ENCODE measurements around the gene ZNF473.

Gene ZNF473

GRCh38 chr19:50003254-50003788, 22.5 kb upstream of the ZNF473 start:
- no peak for DNase-seq (ENCODE audit: extremely low read depth in 1 of 2, low read depth in 1 of 2)

DNA sequence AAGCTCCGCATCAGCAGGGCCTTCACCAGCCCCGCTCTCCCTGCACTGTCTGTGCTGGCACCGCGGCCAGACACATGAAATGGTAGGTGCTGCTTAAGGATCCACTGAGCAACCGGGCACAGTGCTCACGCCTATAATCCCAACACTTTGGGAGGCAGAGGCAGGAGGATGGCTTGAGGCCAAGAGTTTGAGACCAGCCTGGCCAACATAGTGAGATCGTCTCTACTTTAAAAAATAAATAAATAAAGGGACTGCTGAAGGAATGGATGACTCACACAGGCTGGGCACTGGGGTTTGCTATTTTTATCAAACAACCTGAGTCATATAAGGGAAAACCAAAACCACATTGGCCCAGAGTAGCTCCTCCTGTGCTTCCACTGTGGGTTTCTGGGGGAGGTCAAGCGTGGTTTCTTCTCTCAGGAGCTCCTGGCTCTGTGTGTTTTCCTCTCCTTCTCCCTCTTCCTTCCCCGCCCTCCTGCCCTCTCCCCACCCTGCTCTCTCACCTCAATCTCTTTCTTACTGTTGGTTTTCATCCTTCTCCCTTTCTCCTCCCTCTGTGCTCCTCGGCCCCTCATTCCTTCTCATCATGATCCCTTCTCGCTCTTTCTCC, 21.9 kb upstream of the ZNF473 start:
- DNase-seq (ENCODE audit: extremely low read depth in 1 of 2, low read depth in 1 of 2): peak in 1 of 2 donors; percentile 7

GRCh38 chr19:50005428-50005827, 20.4 kb upstream of the ZNF473 start:
- DNase-seq (ENCODE audit: extremely low read depth in 1 of 2, low read depth in 1 of 2): no peak

- DNase-seq (ENCODE audit: extremely low read depth in 1 of 2, low read depth in 1 of 2): no peak
These were observed 18.6 kb upstream of the ZNF473 start for GRCh38 chr19:50007170-50007569.

GRCh38 chr19:50007947-50008346, 17.9 kb upstream of the ZNF473 start:
- no peak for DNase-seq (ENCODE audit: extremely low read depth in 1 of 2, low read depth in 1 of 2)

- DNase-seq (ENCODE audit: extremely low read depth in 1 of 2, low read depth in 1 of 2): no peak
These were observed 17.3 kb upstream of the ZNF473 start for GRCh38 chr19:50008532-50008931.

GRCh38 chr19:50016225-50016807, 9.5 kb upstream of the ZNF473 start:
- no peak for DNase-seq (ENCODE audit: extremely low read depth in 1 of 2, low read depth in 1 of 2)

DNA sequence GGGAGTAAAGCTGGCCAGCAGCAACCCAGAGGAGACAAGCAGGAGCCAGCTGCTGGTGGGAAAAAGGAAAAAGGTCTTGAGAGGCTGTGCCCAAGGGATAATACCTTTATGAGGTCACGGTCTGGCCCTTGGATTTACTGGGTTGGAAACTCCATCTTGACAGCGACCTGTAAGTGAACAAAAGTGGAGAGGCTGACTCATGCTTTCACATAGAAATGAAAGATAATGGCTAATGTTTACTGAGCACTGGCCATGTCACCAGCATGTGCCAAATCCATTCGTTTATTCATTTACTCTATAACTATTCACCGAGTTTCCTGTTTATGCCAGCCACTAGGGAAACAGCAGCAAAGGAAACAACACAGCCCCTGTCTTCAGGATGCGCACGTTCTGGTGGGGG, 5.3 kb upstream of the ZNF473 start:
- no peak for DNase-seq (ENCODE audit: extremely low read depth in 1 of 2, low read depth in 1 of 2)

GRCh38 chr19:50022823-50023222, 3.0 kb upstream of the ZNF473 start:
- DNase-seq (ENCODE audit: extremely low read depth in 1 of 2, low read depth in 1 of 2): no peak

DNA sequence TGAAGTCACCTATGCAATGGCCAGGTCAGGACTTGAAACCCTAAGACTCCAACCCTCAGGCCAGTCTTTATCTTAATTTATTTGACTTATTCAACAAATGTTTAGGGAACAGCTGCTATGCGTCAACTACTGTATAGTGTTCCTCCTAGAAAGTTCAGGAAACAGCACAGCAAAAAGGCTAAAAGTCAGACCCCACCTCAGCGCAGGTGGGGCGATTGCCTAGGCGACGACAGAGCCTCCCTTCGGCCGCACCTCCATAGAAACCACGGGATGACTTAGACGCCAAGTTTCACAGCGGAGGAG, 1.1 kb upstream of the ZNF473 start:
- DNase-seq (ENCODE audit: extremely low read depth in 1 of 2, low read depth in 1 of 2): no peak

DNA sequence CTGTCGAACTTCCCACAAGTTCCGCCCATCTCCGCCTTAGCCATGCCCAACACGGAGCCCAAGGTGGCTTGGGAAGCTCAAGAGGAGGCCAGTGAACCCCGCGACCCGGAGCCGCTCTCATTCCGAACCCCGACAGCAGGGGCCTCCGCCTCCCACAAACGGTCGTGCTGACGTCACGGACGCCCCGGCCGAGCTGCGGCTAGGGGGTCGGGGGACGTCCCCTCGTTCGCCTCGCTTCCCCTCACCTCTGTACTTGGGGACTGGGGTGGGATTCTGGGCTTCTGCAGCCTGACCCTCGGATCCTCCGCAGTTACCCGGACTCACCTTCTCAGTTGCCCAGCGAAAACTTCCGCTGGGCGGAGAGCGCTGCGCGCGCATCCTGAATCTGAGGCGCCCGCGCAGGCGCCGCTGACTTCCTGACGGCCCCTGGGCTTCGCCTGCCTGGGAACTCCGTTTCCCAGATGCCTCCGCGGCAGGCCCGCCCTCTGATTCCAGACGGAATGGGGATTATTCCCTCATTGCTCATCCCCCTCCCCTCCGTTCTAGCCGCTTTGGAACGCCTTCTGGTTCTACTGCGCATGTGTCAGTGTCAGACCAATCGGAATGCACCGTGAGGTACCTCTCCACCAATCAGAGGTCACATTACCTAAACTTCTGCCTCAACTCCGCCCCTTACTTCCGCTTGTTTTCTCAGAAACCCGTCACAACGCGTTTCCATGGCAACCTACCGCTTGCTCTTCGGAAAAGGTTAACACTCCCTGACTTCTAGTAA, 597 bp upstream of the ZNF473 start, which contains the start of gene VRK3:
Gene VRK3 (minus strand): TSS at position 351 of the 772 bp plus-strand sequence. CDS start 9,210 bp downstream, outside the sequence.
- peak; percentile 95 to 99 for DNase-seq (ENCODE audit: extremely low read depth in 1 of 2, low read depth in 1 of 2)

GRCh38 chr19:50026550-50026906, 723 bp downstream of the ZNF473 start:
- no peak for DNase-seq (ENCODE audit: extremely low read depth in 1 of 2, low read depth in 1 of 2)

DNA sequence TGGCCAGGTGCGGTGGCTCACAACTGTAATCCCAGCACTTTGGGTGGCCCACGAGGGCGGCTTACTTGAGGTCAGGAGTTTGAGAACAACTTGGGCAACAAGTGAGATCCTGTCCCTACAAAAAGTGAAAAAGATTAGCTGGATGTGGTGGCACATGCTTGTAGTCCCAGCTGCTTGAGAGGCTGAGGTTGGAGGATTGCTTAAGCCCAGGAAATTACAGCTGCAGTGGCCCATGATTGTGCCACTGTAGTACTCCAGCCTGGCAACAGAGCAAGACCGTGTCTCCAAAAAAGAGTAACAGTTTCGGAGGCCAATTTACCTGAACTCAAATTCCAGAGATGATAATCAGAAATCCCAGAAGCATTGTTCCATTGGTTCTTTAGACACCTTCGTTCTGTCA, 4.4 kb downstream of the ZNF473 start:
- DNase-seq (ENCODE audit: extremely low read depth in 1 of 2, low read depth in 1 of 2): no peak

GRCh38 chr19:50030937-50031336, 5.1 kb downstream of the ZNF473 start:
- DNase-seq (ENCODE audit: extremely low read depth in 1 of 2, low read depth in 1 of 2): no peak

GRCh38 chr19:50036908-50037307, 11.1 kb downstream of the ZNF473 start:
- no peak for DNase-seq (ENCODE audit: extremely low read depth in 1 of 2, low read depth in 1 of 2)

DNA sequence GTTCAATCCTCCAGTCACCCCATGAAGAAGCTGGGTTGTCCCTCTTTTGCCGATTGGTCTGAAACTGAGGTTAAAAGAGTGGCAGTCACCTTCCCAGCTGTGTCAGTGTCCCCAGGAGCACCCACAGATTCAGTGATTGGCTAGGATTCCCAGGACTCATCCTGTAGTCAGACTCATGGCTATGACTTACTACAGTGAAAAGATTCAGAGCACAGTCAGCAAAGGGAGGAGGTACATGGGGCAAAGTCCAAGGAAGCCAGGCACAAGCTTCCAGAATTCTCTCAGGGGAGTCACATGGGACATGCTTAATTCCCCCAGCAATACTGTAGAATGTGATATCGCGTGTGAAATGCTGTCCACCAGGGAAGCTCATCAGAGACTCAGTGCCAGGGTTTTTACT, 14.2 kb downstream of the ZNF473 start:
- no peak for DNase-seq (ENCODE audit: extremely low read depth in 1 of 2, low read depth in 1 of 2)

DNA sequence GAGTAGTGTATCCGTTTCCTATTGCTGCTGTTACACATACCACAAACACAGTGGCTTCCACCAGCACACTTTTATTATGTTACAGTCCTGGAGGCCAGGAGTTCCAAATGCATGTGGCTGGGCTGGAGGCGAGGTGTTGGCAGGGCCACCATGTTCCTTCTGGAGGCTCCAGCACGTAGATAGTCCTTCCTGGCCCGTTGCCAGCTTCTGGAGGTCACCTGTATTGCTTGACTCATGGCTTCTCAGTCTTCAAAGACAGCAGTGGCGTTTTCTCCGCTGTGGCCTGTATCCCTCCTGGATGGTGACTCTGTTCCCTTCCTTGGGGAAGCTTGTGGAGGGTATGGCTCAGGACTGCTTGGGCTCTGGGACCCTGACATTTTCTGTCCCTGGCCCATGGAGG, 15.2 kb downstream of the ZNF473 start:
- DNase-seq (ENCODE audit: extremely low read depth in 1 of 2, low read depth in 1 of 2): no peak

- no peak for DNase-seq (ENCODE audit: extremely low read depth in 1 of 2, low read depth in 1 of 2)
These were observed 16.7 kb downstream of the ZNF473 start for GRCh38 chr19:50042363-50043024.

GRCh38 chr19:50043967-50044366, 18.2 kb downstream of the ZNF473 start:
- DNase-seq (ENCODE audit: extremely low read depth in 1 of 2, low read depth in 1 of 2): no peak

- DNase-seq (ENCODE audit: extremely low read depth in 1 of 2, low read depth in 1 of 2): no peak
These were observed 19.1 kb downstream of the ZNF473 start for GRCh38 chr19:50044922-50045321.

GRCh38 chr19:50046649-50047503, 21.1 kb downstream of the ZNF473 start:
- DNase-seq (ENCODE audit: extremely low read depth in 1 of 2, low read depth in 1 of 2): peak in 1 of 2 donors; percentile 45

Measured in activated CD8-positive, alpha-beta memory T cell treated with anti-CD3 and anti-CD28 coated beads for 1 hour (primary cell).